ENCODE results near the gene LOC128125822.

GRCh38 chr6:63592886-63593285 lies 20.6 kb downstream of the LOC128125822 start:
- TF ChIP-seq CTCF (IDR thresholded peaks at IDR 0.05) (no peak), POLR2A (IDR thresholded peaks at IDR 0.05) (no peak)

All from Peyer's patch (tissue), 4 donors.